ENCODE data around the gene GLIPR1L2.

GLIPR1L2 gene

DNA sequence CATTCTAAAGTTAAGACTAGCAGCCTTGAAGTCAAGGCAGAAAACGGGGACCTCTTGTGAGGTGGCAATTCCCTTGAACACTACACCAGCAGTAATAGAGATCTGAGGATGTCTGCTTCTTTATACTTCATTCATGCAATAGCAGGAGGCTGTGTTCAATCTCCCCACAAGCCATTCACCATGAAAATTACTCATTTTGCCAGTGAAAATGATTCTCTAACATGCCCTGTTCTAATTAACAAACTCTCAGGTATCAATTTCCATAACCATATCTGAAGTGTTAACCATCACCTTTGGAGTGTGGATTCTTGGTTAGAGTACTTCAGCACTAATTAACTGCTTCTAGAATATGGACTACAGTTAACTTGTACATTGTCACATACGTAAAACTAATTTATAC, 86.2 kb downstream of the GLIPR1L2 start:
- no peaks in the 10 kb centered on the region for H3K36me3 ChIP-seq (replicated peaks; ENCODE audit: insufficient read depth, low read length)
- H3K4me3 ChIP-seq (ENCODE audit: low read length): no peak overlapping the region
- no peak overlapping the region for H2AFZ ChIP-seq (ENCODE audit: low read length)
- no peaks in the 10 kb centered on the region for H3K9me3 ChIP-seq (replicated peaks; ENCODE audit: insufficient read depth, low read length)
- TF ChIP-seq CTCF (IDR thresholded peaks at IDR 0.05; ENCODE audit: low read length) (no peak), EZH2phosphoT487 (IDR thresholded peaks at IDR 0.05; ENCODE audit: low read length) (no peak), EZH2 (optimal IDR thresholded peaks at IDR 0.05; ENCODE audit: low read depth, low read length) (no peak)
- H3K9ac ChIP-seq (ENCODE audit: low read length): no peak overlapping the region
- H3K79me2 ChIP-seq (ENCODE audit: low read length): 0 out of 2 replicates have a peak, but pooled peaks cover 6% of the 10 kb centered on the region
- no peak for DNase-seq
- H4K20me1 ChIP-seq (ENCODE audit: insufficient read depth, low read length): no peaks in the 10 kb centered on the region
- H3K4me2 ChIP-seq (ENCODE audit: low read depth, low read length): no peak overlapping the region
- no peak overlapping the region for H3K27ac ChIP-seq (ENCODE audit: low read length)
- peaks cover 13% of the 10 kb centered on the region for H3K4me1 ChIP-seq (ENCODE audit: low read length)
- H3K9me2 ChIP-seq (replicated peaks; ENCODE audit: insufficient read depth, low read length): no peaks in the 10 kb centered on the region
- peaks cover 19% of the 10 kb centered on the region for H3F3A ChIP-seq (ENCODE audit: insufficient read depth, low read length)
- H3K27me3 ChIP-seq (replicated peaks; ENCODE audit: insufficient read depth, low read length): no peaks in the 10 kb centered on the region

- H3K4me1 ChIP-seq (ENCODE audit: low read length): peaks cover 13% of the 10 kb centered on the region
- 0 out of 2 replicates have a peak, but pooled peaks cover 6% of the 10 kb centered on the region for H3K79me2 ChIP-seq (ENCODE audit: low read length)
- no peak overlapping the region for H3K4me3 ChIP-seq (ENCODE audit: low read length)
- no peak overlapping the region for H3K9ac ChIP-seq (ENCODE audit: low read length)
- H3K9me3 ChIP-seq (replicated peaks; ENCODE audit: insufficient read depth, low read length): no peaks in the 10 kb centered on the region
- no peak for DNase-seq
- H3K27me3 ChIP-seq (replicated peaks; ENCODE audit: insufficient read depth, low read length): no peaks in the 10 kb centered on the region
- no peaks in the 10 kb centered on the region for H3K9me2 ChIP-seq (replicated peaks; ENCODE audit: insufficient read depth, low read length)
- no peaks in the 10 kb centered on the region for H3K36me3 ChIP-seq (replicated peaks; ENCODE audit: insufficient read depth, low read length)
- H3K4me2 ChIP-seq (ENCODE audit: low read depth, low read length): no peak overlapping the region
- H4K20me1 ChIP-seq (ENCODE audit: insufficient read depth, low read length): no peaks in the 10 kb centered on the region
- no peak for TF ChIP-seq CTCF (IDR thresholded peaks at IDR 0.05; ENCODE audit: low read length)
- no peak for TF ChIP-seq EZH2 (optimal IDR thresholded peaks at IDR 0.05; ENCODE audit: low read depth, low read length)
- TF ChIP-seq EZH2phosphoT487 (IDR thresholded peaks at IDR 0.05; ENCODE audit: low read length): no peak
- peaks cover 19% of the 10 kb centered on the region for H3F3A ChIP-seq (ENCODE audit: insufficient read depth, low read length)
- H2AFZ ChIP-seq (ENCODE audit: low read length): no peak overlapping the region
- H3K27ac ChIP-seq (ENCODE audit: low read length): no peak overlapping the region
These were observed 87.4 kb downstream of the GLIPR1L2 start for GRCh38 chr12:75478116-75478794.

- no peak for TF ChIP-seq EZH2 (optimal IDR thresholded peaks at IDR 0.05; ENCODE audit: low read depth, low read length)
- TF ChIP-seq CTCF (IDR thresholded peaks at IDR 0.05; ENCODE audit: low read length): no peak
- no peak for TF ChIP-seq EZH2phosphoT487 (IDR thresholded peaks at IDR 0.05; ENCODE audit: low read length)
- H3K27me3 ChIP-seq (replicated peaks; ENCODE audit: insufficient read depth, low read length): no peaks in the 10 kb centered on the region
- H3K9me3 ChIP-seq (replicated peaks; ENCODE audit: insufficient read depth, low read length): no peaks in the 10 kb centered on the region
- H2AFZ ChIP-seq (ENCODE audit: low read length): peak overlapping the region; percentile 93
- H3K4me1 ChIP-seq (ENCODE audit: low read length): peaks cover 13% of the 10 kb centered on the region
- peak; percentile 54 for DNase-seq
- H4K20me1 ChIP-seq (ENCODE audit: insufficient read depth, low read length): no peaks in the 10 kb centered on the region
- H3K4me2 ChIP-seq (ENCODE audit: low read depth, low read length): peak overlapping the region; percentile 87
- H3K79me2 ChIP-seq (ENCODE audit: low read length): 0 out of 2 replicates have a peak, but pooled peaks cover 6% of the 10 kb centered on the region
- no peaks in the 10 kb centered on the region for H3K36me3 ChIP-seq (replicated peaks; ENCODE audit: insufficient read depth, low read length)
- peak overlapping the region; percentile 79 for H3K4me3 ChIP-seq (ENCODE audit: low read length)
- H3K27ac ChIP-seq (ENCODE audit: low read length): peak overlapping the region; percentile 73
- H3F3A ChIP-seq (ENCODE audit: insufficient read depth, low read length): peaks cover 19% of the 10 kb centered on the region
- no peaks in the 10 kb centered on the region for H3K9me2 ChIP-seq (replicated peaks; ENCODE audit: insufficient read depth, low read length)
- peak overlapping the region; percentile 64; the same call in 1 of the 2 replicates for H3K9ac ChIP-seq (ENCODE audit: low read length)
These were observed 89.1 kb downstream of the GLIPR1L2 start for GRCh38 chr12:75479963-75480461.

All from MM.1S (cell line).